ENCODE data around the gene CPNE4.
A peak's percentile ranks its signal among the peaks of the same experiment; 100 is the strongest.
"Not testable (repeated sequence)": the region's sequence is repeated elsewhere in the genome, so short reads cannot be mapped to it uniquely, and the experiment has no call there.

The CPNE4 gene

GRCh38 chr3:132016061-132017041 is 18.5 kb downstream of the CPNE4 start:
- DNase-seq, result no peak

GRCh38 chr3:132014105-132014504 is 20.7 kb downstream of the CPNE4 start:
- DNase-seq, result peak in 1 of 2 experiments; percentile 55

- peak; percentile 96 to 100 for DNase-seq
These were observed 25.6 kb downstream of the CPNE4 start for GRCh38 chr3:132009241-132009640.

GRCh38 chr3:132008837-132009236 is 26.0 kb downstream of the CPNE4 start:
- DNase-seq, result no peak

GRCh38 chr3:132007617-132008016 is 27.2 kb downstream of the CPNE4 start:
- no peak for DNase-seq

GRCh38 chr3:132006605-132007204 is 28.1 kb downstream of the CPNE4 start:
- peak; percentile 7 to 67 for DNase-seq

GRCh38 chr3:132004571-132004970 is 30.2 kb downstream of the CPNE4 start:
- DNase-seq, result no peak

- no peak for DNase-seq
These were observed 31.1 kb downstream of the CPNE4 start for GRCh38 chr3:132003685-132004084.

- DNase-seq, result no peak
These were observed 32.8 kb downstream of the CPNE4 start for GRCh38 chr3:132001999-132002398.

GRCh38 chr3:132001036-132001435 is 33.8 kb downstream of the CPNE4 start:
- DNase-seq, result no peak

- DNase-seq, result no peak
These were observed 36.8 kb downstream of the CPNE4 start for GRCh38 chr3:131998027-131998426.

- no peak for DNase-seq
These were observed 38.9 kb downstream of the CPNE4 start for GRCh38 chr3:131995891-131996290.

GRCh38 chr3:131989318-131989717 is 45.5 kb downstream of the CPNE4 start:
- DNase-seq, result no peak

- peak; percentile 35 to 88 for DNase-seq
These were observed 46.6 kb downstream of the CPNE4 start for GRCh38 chr3:131988209-131988608.

- DNase-seq, result no peak
These were observed 51.1 kb downstream of the CPNE4 start for GRCh38 chr3:131983689-131984088.

GRCh38 chr3:131981323-131981722 is 53.5 kb downstream of the CPNE4 start:
- no peak for DNase-seq

- no peak for DNase-seq
These were observed 58.4 kb downstream of the CPNE4 start for GRCh38 chr3:131976448-131976847.

- no peak for DNase-seq
These were observed 59.8 kb downstream of the CPNE4 start for GRCh38 chr3:131975047-131975446.

- no peak for DNase-seq
These were observed 61.1 kb downstream of the CPNE4 start for GRCh38 chr3:131973731-131974130.

- DNase-seq, result no peak
These were observed 62.3 kb downstream of the CPNE4 start for GRCh38 chr3:131972550-131972949.

- no peak for DNase-seq
These were observed 62.7 kb downstream of the CPNE4 start for GRCh38 chr3:131972091-131972490.

GRCh38 chr3:131963442-131963841 is 71.4 kb downstream of the CPNE4 start:
- not testable (repeated sequence) for DNase-seq

GRCh38 chr3:131962982-131963381 is 71.8 kb downstream of the CPNE4 start:
- no peak for DNase-seq

- DNase-seq, result no peak
These were observed 74.5 kb downstream of the CPNE4 start for GRCh38 chr3:131960324-131960723.

Measured in NCI-H524 (cell line).